HG02840 (cell line): ENCODE measurements around the gene RAB37.

Source experiments
- ATAC-seq: cut with Tn5 transposase; IDR thresholded peaks from one replicate; pipeline ENCODE4 v1.9.1; 2021; ENCODE audit warnings: mild to moderate bottlenecking, moderate library complexity, moderate number of reproducible peaks; ENCODE audit not compliant: unreplicated experiment, low FRiP score

The RAB37 gene

DNA sequence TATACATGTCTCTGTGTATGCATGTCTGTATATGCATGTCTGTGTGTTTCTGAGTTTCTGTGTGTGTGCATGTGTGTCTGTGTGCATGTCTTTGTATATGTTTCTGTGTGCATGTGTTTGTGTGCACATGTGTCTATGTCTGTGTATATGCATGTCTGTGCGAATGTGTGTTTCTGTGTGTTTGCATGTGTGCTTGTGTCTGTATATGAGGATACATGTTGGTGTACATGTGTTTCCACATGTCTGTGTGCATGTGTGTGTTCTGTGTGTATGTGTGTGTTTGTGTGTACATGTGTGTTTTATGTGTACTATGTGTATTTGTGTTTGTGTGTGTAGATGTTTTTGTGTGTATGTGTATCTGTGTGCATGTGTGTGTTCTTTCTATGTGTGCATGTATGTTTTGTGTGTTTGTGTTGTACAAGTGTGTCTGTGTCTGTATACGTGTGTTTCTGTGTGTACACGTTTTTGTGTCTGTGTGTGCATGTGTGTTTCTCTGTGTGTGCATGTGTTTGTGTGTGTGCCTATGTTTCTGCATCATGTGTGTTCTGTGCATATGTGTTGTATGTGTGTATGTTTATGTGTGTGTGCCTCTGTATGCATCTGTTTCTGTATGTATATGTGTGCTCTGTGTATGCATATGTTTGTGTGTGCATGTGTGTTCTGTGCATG is 8.9 kb upstream of the RAB37 start:
- no peak for ATAC-seq

- ATAC-seq = no peak
These were observed 8.4 kb upstream of the RAB37 start for GRCh38 chr17:74728702-74729075.

DNA sequence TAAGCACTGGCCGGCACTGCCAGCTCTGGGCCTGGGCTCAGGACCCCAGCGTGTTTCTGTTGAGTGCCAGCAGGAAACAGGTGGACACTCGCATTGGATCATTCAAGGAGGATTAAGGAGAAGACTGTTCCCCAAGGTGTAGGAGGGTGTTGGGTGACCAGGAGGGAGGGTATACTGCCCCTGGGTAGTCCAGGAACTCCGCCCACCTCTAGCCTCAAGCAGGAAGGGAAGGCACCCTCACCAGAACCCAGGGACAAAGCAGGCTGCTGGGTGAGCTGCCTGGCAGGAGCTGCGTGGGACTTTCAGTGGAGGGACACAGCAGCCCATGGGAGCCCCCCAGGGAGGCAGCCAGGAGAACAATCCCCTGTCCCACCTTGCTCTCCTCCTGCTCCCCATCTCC is 7.7 kb upstream of the RAB37 start:
- no peak for ATAC-seq

GRCh38 chr17:74729866-74730265 is 7.2 kb upstream of the RAB37 start:
- ATAC-seq = no peak

DNA sequence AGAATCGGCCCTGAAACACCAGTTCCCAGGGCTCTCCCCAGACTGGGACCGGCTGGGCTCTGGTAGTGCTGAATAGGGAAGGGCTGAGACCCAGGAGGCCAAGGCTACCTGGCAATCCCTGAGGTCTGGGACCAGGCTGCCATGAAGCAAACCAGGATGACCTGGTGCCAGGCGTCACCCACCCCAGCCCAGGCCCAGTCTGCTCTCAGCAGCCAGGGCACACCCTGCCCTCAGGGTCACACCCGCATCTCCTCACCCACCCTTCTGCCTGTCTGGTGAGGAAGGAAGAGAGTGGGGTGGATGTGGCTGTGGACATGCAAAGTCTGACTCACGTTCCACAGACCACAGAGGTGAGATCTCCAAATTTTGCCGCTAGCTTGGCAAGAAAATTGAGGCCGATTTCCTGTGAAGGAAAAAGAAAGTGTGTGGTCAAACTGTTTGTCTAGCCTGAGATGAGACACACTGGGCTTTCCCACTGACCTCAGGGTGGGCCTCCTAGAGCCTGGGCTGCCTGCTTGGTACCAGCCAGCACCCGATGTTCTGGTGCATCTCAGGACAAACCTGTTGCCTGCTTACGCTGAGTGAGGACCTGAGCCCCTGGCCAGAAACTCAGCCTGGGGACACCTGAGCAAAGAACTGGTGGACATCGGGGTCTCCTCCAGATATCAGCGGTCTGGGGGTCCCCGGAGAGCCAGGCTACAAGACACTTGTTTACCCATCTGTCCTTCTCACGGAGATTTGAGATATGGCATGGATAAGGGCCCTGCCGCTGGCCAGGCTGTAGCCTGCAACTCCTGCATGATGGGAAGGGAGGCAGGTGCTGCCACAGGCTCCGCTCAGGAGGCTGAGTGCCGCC is 6.3 kb upstream of the RAB37 start:
- no peak for ATAC-seq

DNA sequence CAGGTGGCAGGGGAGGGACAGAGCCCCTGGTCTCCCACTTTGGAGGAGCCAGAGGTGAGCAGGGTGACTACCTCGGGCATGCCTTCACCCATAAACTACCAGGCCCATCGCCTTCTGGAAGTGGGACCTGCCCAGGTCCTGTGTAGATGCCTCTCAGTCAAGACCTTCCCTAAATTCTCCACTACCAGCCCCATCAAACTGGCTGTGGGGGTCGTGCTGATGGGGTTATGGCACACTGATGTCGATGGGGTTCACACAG is 5.8 kb upstream of the RAB37 start:
- ATAC-seq = no peak

- no peak for ATAC-seq
These were observed 4.8 kb upstream of the RAB37 start for GRCh38 chr17:74732042-74732867.

DNA sequence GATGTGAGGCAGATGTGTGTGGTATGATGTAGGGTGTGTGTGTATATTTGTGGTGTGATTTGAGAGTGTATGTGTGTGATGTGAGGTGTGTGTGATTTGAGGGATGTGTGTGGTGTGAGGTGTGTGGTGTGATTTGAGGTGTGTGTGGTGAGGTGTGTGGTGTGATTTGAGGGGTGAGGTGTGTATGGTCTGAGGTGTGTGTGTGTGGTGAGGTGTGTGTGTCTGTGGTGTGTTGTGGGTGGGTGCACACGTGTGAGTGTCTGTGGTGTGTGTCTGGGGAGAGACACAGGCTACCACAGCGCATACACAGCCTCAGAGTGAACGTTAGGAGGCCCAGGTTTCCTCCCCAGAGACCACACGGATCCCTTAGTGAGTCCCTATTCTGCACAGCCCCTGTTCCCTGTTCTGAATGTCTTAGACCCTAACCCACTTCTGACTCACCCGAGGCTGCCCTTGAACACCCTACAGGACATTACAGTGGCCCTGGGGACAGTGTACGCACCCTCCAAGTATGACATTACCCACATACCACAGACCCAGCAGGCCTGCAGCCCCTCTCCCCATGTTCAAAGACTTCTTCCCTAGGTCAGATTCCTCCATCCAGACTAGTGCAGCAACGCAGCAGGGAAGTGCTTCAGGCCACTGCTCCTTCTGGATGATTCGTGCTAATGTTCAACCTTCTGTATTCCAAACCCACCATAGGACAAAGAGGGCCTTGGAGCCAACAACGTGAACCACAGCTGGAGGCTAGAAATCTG is 3.5 kb upstream of the RAB37 start:
- ATAC-seq = no peak

DNA sequence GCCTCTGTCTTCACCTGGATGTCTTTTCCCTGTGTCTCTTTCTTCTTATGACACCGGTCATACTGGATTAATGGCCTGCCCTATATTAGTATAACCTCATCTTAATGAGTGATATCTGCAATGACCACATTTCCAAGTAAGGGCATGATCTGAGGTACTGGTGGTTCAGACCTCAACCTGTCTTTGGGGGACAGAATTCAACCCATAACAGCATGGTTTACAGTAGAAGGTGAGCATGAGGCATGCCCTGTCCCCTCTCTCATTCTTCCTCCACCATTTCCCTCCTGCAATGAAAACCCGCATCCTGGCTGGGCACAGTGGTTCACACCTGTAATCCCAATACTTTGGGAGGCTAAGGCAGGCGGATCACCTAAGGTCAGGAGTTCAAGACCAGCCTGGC is 2.8 kb upstream of the RAB37 start:
- no peak for ATAC-seq

- ATAC-seq = no peak
These were observed 419 bp downstream of the RAB37 start for GRCh38 chr17:74737299-74738050.

DNA sequence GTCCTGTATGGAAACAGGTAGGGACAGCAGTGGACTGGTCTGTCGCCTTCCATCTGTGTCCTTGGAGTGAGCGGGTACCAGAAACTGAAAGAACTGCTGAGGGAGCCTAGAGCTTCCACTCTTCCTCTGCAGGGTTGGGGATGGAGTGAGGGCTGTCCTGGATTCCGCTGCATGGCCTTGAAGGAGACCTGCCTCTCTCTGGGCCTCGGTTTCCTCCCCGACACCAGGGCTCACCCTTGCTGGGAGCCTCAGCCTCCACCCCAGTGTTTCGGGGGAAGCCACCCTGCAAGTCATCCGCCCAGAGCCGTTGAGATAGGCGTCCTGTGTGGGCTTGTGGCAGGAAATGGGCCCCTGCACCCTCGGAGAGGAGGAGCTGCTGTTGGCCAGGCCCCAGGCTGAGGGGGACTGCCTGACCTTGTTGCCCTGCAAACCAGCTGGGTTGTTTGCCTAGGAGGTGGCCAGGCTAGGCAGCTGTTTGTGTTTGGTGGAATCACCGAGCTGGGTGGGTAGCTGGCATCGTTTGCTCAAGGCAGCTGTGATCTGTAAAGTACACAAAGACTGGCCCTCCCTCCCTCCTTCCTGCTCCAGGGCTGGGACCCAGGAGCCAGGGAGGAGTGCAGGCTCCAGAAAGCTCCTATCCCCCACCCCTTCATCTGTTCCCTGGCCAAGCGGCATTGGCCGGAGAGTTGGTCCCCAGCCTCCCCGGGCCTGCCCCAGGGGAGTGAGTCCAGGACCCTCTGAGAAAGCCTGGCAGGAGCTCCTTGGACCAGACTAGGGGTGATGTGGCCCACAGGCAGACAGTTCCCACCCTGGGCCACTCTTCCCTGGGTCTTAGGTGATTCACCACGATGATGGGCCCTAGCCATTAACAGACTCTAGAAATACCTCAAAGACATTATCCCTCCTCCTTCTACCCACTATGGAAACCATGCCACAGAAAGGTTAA is 1.3 kb downstream of the RAB37 start:
- ATAC-seq = no peak

- ATAC-seq = no peak
These were observed 2.3 kb downstream of the RAB37 start for GRCh38 chr17:74739227-74739831.

GRCh38 chr17:74740173-74740572 is 3.1 kb downstream of the RAB37 start:
- ATAC-seq = no peak

GRCh38 chr17:74740641-74741387 is 3.8 kb downstream of the RAB37 start:
- ATAC-seq = no peak

DNA sequence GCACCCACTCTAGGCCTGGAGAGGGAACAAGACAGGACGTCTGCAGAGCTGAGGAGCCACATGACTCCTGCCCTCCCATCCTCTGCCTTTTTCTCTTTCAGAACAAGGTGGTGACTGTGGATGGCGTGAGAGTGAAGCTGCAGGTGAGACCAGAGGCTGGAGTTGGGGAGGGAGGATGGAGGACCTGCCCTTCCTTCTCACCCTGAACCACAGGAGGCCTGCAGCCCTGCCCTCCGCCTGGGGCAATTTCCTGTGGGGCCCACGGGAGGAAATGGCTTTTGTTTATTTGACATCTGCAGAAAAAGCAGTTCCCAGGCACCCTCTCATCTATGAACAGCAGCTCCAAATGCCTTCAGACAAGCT is 5.1 kb downstream of the RAB37 start:
- ATAC-seq = no peak

DNA sequence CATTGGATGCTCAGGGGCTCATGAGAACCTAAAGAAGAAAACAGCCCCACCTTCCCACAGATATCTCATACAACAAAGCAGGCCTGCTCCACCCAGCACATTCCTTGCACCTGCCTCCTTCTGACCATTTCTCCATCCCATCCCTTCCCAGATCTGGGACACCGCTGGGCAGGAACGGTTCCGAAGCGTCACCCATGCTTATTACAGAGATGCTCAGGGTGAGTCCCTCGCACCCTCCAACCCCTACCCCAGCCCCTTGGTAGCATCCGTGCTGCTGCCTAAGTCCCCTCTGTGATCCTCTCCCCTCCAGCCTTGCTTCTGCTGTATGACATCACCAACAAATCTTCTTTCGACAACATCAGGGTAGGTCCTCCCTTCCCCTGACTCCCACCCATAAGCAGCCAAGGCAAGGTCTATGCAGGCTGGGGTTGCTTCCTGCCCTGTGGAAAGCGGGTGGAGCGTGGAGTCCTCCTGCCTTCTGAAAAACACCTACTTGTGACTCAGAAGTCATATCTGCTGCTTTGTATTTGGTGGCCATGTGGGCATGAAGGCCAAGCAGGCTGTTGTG is 6.0 kb downstream of the RAB37 start:
- no peak for ATAC-seq

GRCh38 chr17:74743755-74744154 is 6.7 kb downstream of the RAB37 start:
- no peak for ATAC-seq

GRCh38 chr17:74744349-74744713 is 7.3 kb downstream of the RAB37 start:
- no peak for ATAC-seq
